Glutamatergic neuron (in vitro differentiated cells): ENCODE measurements around the gene NEURL1. TPM values are rescaled to one million over a fixed set of nuclear protein-coding genes. Genes with fewer than 3 reads are reported as not detected.

Source experiments
- DNase-seq: peaks from one replicate; pipeline ENCODE4 v3.0.0; 2022
- H3K27ac Mint-ChIP-seq: one replicate; pipeline ENCODE4 v1.8.0; 2020; ENCODE audit warnings: mild to moderate bottlenecking, mixed read lengths, inconsistent platforms; ENCODE audit not compliant: unreplicated experiment
- H3K27me3 Mint-ChIP-seq: one replicate; pipeline ENCODE4 v1.8.0; 2020; ENCODE audit warnings: mild to moderate bottlenecking, moderate library complexity, mixed read lengths, inconsistent platforms; ENCODE audit not compliant: unreplicated experiment
- H3K36me3 Mint-ChIP-seq: one replicate; pipeline ENCODE4 v1.8.0; 2020; ENCODE audit warnings: mild to moderate bottlenecking, mixed read lengths, inconsistent platforms; ENCODE audit not compliant: unreplicated experiment
- H3K4me1 Mint-ChIP-seq: one replicate; pipeline ENCODE4 v1.8.0; 2020; ENCODE audit warnings: mild to moderate bottlenecking, low read depth, mixed read lengths, inconsistent platforms; ENCODE audit not compliant: unreplicated experiment
- H3K4me3 Mint-ChIP-seq: one replicate; pipeline ENCODE4 v1.8.0; 2020; ENCODE audit warnings: mild to moderate bottlenecking, mixed read lengths, inconsistent platforms; ENCODE audit not compliant: unreplicated experiment
- H3K9me3 Mint-ChIP-seq: one replicate; pipeline ENCODE4 v1.8.0; 2020; ENCODE audit warnings: mild to moderate bottlenecking, moderate library complexity, mixed read lengths, inconsistent platforms; ENCODE audit not compliant: unreplicated experiment
- total RNA-seq: library from RNA; stranded (reverse); fragmentation: NEBNext Ultra II Directional; extraction: Animal tissue kit (Norgen Biotek cat#: 25700); gene quantifications from one replicate; pipeline ENCODE4 v1.2.1, GENCODE V29; 2021; ENCODE audit not compliant: unreplicated experiment
- TF ChIP-seq, protein P1 (sequence below): fragments of 200-600 bp; sonication (generic); IDR thresholded peaks from one replicate; pipeline ENCODE4 v1.5.0; 2021; ENCODE audit not compliant: partially characterized antibody, unreplicated experiment

The NEURL1 gene
- total RNA-seq, 1 donor from 2014 or later, result 3.1 TPM

DNA sequence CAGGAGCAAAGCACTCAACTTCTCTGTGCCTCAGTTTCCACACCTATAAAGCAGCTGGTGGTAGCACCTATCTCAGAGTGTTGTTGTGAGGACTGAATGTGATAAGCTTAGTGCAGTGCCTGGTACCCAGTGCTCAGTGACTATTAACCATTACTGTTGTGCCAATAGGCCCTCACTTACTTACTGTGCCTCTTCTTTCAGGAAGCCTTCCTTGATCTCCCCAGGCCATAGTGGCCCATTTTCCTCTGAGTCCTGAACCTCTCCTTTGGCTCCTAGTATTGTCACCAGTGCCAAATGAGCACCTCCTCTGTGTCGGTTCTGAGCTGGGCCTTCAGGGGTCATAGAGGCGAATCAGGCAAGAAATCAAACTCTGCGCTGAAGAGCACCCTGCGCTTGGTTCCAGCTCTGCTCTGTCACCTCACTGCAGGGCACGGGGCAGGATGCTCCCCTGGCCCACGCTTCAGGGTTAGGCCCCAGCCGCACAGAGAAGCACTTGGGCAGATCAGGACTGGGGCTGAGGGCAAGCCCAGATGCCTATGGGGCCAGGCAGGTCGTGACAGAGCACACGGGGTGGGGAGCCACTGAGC is 37.3 kb upstream of the NEURL1 start:
- Mint-ChIP-seq H3K36me3 (peaks cover 3% of the 10 kb centered on the region), H3K27ac (no peak overlapping the region), H3K4me1 (peaks cover 6% of the 10 kb centered on the region), H3K4me3 (no peak overlapping the region), H3K27me3 (peaks cover 6% of the 10 kb centered on the region), H3K9me3 (peaks cover 1% of the 10 kb centered on the region)
- TF ChIP-seq, protein P1, sequence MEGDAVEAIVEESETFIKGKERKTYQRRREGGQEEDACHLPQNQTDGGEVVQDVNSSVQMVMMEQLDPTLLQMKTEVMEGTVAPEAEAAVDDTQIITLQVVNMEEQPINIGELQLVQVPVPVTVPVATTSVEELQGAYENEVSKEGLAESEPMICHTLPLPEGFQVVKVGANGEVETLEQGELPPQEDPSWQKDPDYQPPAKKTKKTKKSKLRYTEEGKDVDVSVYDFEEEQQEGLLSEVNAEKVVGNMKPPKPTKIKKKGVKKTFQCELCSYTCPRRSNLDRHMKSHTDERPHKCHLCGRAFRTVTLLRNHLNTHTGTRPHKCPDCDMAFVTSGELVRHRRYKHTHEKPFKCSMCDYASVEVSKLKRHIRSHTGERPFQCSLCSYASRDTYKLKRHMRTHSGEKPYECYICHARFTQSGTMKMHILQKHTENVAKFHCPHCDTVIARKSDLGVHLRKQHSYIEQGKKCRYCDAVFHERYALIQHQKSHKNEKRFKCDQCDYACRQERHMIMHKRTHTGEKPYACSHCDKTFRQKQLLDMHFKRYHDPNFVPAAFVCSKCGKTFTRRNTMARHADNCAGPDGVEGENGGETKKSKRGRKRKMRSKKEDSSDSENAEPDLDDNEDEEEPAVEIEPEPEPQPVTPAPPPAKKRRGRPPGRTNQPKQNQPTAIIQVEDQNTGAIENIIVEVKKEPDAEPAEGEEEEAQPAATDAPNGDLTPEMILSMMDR, result no peak
- no peak for DNase-seq

DNA sequence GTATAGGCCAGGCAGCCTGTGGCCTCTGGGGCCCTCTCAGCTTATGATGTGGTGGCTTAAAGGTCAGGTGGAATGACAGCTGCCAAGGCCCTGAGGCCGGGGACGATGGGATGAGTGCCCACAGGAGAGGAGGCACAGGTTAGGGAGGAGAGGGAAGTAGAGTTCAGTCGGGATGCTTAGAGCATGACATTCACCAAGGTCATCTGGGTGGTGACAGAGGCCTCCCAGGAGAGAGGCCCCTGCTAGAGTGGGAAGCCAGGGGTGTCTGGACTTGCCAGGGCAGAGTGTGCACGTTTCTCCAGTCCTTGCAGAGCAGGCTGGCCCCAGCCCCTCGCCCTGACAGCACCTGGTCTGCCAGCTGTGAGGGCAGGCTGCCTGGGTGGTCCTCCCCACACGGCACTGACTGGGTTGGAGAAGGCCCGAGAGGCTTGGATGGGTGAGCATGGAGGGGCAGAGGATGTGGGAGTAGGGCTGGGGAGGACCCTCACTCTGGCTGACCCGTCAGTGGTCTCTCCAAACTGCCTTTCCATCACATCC is 36.3 kb upstream of the NEURL1 start:
- H3K4me1 Mint-ChIP-seq, result peaks cover 6% of the 10 kb centered on the region

GRCh38 chr10:103457896-103458583 is 35.5 kb upstream of the NEURL1 start:
- no peak for DNase-seq
- H3K27me3 Mint-ChIP-seq, result peaks cover 6% of the 10 kb centered on the region
- peaks cover 1% of the 10 kb centered on the region for H3K9me3 Mint-ChIP-seq
- no peak overlapping the region for H3K4me3 Mint-ChIP-seq
- peaks cover under 1% of the 10 kb centered on the region for H3K36me3 Mint-ChIP-seq
- H3K27ac Mint-ChIP-seq, result no peak overlapping the region
- peaks cover 3% of the 10 kb centered on the region for H3K4me1 Mint-ChIP-seq
- TF ChIP-seq, protein P1, result no peak

More for the DNA sequence above, 36.3 kb upstream of the NEURL1 start:
- no peak overlapping the region for H3K4me3 Mint-ChIP-seq
- H3K27me3 Mint-ChIP-seq, result peaks cover 6% of the 10 kb centered on the region
- H3K9me3 Mint-ChIP-seq, result peaks cover 1% of the 10 kb centered on the region
- DNase-seq, result no peak
- H3K36me3 Mint-ChIP-seq, result peaks cover 3% of the 10 kb centered on the region
- TF ChIP-seq, protein P1, result no peak
- H3K27ac Mint-ChIP-seq, result no peak overlapping the region

GRCh38 chr10:103458720-103459119 is 34.8 kb upstream of the NEURL1 start, which contains the start of gene CALHM1:
Gene CALHM1 (minus strand): TSS chr10:103458900. CDS start chr10:103458751, 149 bp downstream.
- no peak for DNase-seq
- H3K4me3 Mint-ChIP-seq, result no peak within 1 kb of the TSS

More at GRCh38 chr10:103458720-103459119, 34.8 kb upstream of the NEURL1 start, which contains the start of gene CALHM1:
- TF ChIP-seq, protein P1, result no peak
- peaks cover 3% of the 10 kb centered on the region for H3K4me1 Mint-ChIP-seq
- H3K27ac Mint-ChIP-seq, result no peak within 1 kb of the TSS
- no peaks in the 10 kb centered on the region for H3K36me3 Mint-ChIP-seq
- H3K27me3 Mint-ChIP-seq, result peaks cover 6% of the 10 kb centered on the region
- H3K9me3 Mint-ChIP-seq, result peaks cover 1% of the 10 kb centered on the region
